GM19351 (cell line): ENCODE data around the gene POLR3E.
"Not testable (repeated sequence)": the region's sequence is repeated elsewhere in the genome, so short reads cannot be mapped to it uniquely, and the experiment has no call there.

Source experiments
- ATAC-seq: cut with Tn5 transposase; IDR thresholded peaks from one replicate; pipeline ENCODE4 v1.9.1; 2021; ENCODE audit warnings: mild to moderate bottlenecking, moderate library complexity; ENCODE audit not compliant: unreplicated experiment

Gene POLR3E

GRCh38 chr16:22329199-22329695, 32.0 kb downstream of the POLR3E start:
- ATAC-seq = no peak

GRCh38 chr16:22330326-22330725, 33.1 kb downstream of the POLR3E start:
- ATAC-seq = no peak

DNA sequence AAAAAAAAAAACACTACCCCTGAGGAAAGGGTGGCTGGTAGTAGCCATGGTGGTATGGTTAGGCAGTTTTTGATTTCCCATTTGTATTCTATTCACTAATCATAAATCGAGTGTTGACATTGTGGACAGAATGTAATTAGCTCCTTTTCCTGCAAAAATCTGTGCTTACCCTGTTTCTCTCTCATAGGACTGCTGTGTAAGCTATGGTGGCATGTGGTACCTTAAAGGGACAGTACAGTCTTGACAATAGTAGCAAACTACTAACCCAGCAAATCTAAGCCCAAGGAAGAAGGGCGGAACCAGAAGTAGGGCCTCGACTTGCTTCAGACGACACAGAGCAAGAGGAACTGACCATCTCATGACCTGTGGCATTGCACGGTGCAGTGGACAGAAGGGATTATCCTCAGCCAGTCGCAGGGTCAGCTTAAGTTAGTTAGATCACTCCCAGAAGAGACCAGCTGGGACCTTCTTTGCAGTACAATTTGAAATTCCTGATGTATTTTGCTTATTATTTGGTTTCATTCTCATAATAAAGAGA, 36.3 kb downstream of the POLR3E start:
- no peak for ATAC-seq

- no peak for ATAC-seq
Observed at GRCh38 chr16:22335668-22336246, 38.5 kb downstream of the POLR3E start.

DNA sequence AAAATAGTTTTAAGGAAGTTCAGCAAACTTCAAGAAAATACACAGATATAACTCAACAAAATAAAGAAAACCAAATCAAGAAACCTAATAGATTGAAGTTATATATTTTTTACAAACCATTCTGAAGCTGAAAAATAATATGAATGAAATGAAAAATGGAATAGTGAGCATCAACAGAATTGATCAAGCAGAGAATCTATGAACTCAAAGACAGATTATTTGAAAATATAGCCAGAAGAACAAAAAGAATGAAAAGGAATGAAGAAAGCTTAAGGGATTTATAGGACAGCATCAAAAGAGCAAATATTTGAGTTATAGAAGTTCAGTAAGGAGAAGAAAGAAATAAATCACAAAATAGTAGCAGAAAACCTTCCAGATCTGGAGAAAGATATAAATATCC, 39.4 kb downstream of the POLR3E start:
- no peak for ATAC-seq

DNA sequence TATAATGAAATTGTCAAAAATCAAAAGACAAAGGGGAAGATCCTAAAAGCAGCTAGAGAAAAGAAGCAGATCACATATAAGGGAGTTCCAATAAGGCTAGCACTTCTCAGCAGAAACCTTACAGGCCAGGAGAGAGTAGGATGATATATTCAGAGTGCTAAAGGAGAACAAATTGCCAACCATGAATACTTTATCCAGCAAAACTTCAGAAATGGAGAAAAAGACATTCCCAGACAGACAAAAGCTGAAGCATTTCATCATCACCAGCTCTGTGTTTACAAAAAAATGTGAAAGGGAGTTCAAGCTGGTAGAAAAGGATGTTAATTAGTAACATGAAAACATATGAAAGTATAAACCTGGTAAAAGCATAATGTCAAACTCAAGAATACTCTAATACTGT, 39.8 kb downstream of the POLR3E start:
- no peak for ATAC-seq

GRCh38 chr16:22337849-22338635, 40.8 kb downstream of the POLR3E start:
- ATAC-seq = no peak

- no peak for ATAC-seq
Observed at GRCh38 chr16:22340945-22341344, 43.7 kb downstream of the POLR3E start.

- ATAC-seq = no peak
Observed at GRCh38 chr16:22342082-22342481, 44.9 kb downstream of the POLR3E start.

DNA sequence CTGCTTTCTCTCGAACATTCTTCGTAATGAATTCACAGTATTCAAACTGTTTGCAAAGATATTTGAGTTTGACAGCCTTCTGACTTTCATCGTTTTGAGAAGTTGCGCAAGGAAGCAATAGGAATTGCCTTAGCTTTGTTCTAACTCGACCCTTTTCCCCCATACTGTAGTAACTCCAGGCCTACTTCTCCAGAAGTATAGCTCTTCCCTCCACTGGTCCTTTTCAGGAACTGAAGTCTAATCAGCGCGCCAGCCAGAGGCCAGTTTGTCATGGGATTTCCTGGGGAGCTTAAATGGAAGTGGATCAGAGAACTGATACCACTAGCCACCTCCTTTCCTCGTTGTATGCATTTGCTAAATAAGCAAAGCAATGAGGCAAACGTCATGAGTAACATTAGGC, 49.3 kb downstream of the POLR3E start:
- no peak for ATAC-seq

DNA sequence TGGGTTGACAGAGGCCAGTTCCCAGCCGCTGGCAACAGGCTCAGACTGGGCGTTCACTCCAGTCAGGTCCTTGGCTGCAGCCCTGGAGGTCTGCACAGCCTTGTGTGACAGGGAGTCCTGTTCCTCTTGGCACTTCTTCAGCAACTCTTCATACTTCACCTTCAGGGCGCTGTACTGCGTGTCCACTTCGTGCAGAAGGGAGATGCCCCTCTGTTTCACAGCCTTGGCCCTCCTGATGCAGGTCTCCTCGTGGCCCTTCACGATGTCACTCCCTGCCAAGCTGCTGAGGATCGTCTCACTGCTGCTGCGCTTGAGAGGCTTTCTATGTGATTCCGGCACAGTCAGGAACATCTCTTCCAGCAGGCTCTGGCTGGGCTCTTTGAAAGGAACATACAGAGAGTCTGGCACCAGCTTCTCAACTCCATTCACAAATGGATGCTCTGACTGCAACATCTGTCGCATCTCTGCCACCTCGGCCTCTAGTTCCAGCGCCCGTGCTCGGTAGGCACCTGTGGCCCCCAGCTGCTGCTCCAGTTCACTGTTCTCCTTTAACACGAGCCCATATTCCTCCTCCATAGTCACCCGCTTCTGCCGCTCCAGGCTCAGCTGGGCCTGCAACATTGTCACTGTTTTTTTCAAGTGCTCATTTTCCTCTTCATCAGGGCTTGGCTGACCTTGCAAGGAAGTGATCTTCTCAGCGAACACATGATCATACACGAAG, 50.1 kb downstream of the POLR3E start:
- no peak for ATAC-seq

DNA sequence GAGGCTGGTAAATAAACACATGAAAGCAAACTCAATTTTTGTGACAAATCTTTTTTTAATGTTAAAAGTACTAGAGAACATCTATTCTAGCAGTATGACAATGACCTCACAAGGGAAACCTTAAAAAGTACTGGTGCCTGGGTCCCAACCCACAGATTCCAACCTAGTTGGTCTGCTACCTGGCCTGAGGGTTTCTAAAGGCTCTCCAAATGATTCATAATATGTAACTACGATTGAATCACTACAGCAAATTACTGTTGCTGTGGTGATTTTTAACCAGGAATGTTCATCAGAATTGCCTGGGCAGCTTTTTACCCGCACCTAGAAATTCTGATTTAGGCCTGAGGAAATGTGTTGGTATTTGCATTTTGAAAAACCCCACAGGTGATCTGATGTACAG, 51.1 kb downstream of the POLR3E start:
- ATAC-seq = no peak

- ATAC-seq = not testable (repeated sequence)
Observed at GRCh38 chr16:22351017-22351416, 53.8 kb downstream of the POLR3E start.

- no peak for ATAC-seq
Observed at GRCh38 chr16:22352140-22352539, 54.9 kb downstream of the POLR3E start.

DNA sequence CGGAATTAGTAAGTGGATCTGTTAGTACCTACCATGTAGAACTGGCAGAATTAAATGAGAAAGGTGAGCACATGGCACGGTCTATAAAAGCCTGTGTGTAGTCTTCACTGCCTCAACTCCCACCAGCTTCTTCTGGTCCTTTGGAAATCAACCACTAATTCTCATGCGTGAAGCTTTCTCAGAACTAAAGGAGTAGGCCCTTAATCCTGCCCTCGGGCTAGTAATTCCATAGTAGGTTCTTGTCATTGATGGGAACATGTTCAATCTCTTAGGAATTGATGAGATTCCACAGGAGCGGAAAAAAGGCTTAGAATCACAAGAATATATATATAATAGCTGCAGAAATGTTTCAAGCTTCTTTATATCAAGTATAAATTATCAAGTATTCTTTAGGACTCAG, 55.5 kb downstream of the POLR3E start:
- no peak for ATAC-seq

DNA sequence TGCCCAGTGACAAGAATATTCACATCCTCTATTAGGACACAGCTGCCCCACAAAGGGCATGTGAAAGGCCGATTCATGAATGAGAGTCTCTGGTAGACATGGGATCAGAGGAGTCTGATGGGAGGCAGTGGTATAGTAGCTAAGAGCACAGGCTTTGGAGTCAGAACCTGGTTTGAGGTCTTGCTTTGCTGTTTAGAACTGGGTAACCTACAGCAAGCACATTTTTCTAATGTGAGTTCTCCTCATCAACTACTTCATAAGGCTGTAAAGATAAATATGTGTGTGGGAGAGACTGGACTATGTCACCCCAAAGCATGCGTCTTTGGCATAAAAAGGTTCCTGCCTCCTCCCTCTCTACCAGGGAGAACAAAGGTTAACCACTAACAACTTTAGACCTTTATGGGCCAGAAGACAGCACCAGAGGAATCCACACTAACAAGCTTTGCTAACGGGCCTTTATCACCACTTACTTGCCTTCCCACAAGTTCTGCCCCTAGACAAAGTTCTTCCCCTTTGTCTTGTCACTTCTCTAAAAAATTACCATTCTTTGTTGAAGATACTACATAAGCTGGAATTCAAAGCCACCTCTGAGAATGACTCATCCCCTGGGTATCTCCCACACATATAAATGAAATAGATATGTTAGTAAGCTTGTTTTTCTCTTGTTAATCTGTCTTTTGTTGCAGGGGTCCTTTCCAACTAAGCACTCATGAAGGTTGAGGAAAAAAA, 56.1 kb downstream of the POLR3E start:
- no peak for ATAC-seq

DNA sequence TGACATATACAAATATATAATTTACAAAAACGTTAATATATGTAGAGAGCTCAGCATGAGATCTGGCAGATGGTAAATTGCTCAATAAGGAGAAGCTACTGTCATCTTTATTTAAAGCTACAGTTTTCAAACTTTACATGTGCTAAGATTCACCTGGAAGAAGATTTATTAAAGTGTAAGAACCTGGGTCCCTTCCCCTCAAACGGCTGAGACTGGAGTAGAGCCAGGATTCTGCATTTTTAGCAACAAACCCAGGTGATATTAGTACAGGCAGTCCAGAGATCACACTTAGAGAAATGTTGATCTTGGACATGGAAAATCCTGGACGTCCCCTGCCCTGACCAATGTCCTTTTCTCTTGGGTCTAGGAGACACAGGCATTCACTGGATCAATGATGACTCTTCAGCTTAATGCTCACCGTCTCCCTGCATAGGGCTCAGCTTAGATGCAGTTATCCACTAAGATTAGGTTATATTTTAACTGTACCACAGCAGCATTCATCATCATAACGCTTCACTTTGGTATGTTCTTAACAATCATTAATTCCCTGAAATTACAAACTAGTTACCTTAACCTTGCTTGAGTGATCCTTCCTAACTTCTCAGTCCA, 56.8 kb downstream of the POLR3E start:
- ATAC-seq = no peak

- ATAC-seq = no peak
Observed at GRCh38 chr16:22355487-22355908, 58.3 kb downstream of the POLR3E start.

DNA sequence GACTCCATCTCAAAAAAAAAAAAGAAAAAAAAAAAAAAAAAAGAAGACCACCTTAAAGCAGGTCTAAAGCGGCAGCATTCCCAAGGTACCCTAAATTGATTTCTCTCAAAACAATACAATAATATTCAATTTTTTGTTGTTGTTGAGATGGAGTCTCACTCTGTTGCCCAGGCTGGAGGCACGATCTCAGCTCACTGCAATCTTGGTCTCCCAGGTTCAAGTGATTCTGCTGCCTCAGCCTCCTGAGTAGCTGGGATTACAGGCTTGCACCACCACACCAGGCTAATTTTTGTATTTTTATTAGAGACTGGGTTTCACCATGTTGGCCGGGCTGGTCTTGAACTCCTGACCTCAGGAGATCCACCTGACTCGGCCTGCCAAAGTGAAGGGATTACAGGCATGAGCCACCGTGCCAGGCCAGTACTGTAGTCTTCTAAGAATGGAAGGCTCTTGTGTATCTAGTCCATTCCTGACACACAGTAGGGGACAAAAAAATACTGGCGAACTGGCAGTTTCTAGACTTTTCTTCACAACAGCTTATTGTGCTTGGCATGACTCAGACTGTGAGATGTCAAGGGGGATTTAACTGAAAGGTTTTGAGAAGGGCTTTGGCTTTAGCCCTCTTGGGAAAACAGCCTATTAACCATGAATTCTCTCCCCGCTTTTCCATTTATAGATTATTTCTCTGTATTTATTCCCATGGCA, 59.9 kb downstream of the POLR3E start:
- peak; percentile 28 for ATAC-seq

GRCh38 chr16:22357635-22357971, 60.4 kb downstream of the POLR3E start:
- peak; percentile 60 for ATAC-seq
